ENCODE measurements around the gene ZC3H12D. TPM values are rescaled to one million over a fixed set of nuclear protein-coding genes. Genes with fewer than 3 reads are reported as not detected.

The ZC3H12D gene
- total RNA-seq, 1 experiment from 2014 or later: not detected

GRCh38 chr6:149452037-149452939, 32.5 kb downstream of the ZC3H12D start:
- TF ChIP-seq EZH2 (IDR thresholded peaks at IDR 0.05; ENCODE audit: low read depth): no peak
- TF ChIP-seq, protein P1, sequence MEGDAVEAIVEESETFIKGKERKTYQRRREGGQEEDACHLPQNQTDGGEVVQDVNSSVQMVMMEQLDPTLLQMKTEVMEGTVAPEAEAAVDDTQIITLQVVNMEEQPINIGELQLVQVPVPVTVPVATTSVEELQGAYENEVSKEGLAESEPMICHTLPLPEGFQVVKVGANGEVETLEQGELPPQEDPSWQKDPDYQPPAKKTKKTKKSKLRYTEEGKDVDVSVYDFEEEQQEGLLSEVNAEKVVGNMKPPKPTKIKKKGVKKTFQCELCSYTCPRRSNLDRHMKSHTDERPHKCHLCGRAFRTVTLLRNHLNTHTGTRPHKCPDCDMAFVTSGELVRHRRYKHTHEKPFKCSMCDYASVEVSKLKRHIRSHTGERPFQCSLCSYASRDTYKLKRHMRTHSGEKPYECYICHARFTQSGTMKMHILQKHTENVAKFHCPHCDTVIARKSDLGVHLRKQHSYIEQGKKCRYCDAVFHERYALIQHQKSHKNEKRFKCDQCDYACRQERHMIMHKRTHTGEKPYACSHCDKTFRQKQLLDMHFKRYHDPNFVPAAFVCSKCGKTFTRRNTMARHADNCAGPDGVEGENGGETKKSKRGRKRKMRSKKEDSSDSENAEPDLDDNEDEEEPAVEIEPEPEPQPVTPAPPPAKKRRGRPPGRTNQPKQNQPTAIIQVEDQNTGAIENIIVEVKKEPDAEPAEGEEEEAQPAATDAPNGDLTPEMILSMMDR (conservative IDR thresholded peaks at IDR 0.05): no peak
- Histone ChIP-seq H3K9me3 (ENCODE audit: insufficient read depth, low read depth) (no peaks in the 10 kb centered on the region), H3F3A (ENCODE audit: insufficient read depth, low read depth) (peaks cover 11% of the 10 kb centered on the region; the same call in 1 of the 2 replicates), H3K36me3 (ENCODE audit: low read depth) (no peaks in the 10 kb centered on the region), H3K27ac (no peak overlapping the region), H3K4me2 (no peak overlapping the region), H3K9me2 (ENCODE audit: insufficient read depth) (no peaks in the 10 kb centered on the region), H3K79me2 (ENCODE audit: low read depth) (no peaks in the 10 kb centered on the region), H2AFZ (no peak overlapping the region), H4K20me1 (ENCODE audit: insufficient read depth) (no peaks in the 10 kb centered on the region), H3K4me3 (no peak overlapping the region), H3K4me1 (replicated peaks; ENCODE audit: insufficient read depth) (peaks cover 10% of the 10 kb centered on the region), H3K27me3 (ENCODE audit: insufficient read depth, low read depth) (no peaks in the 10 kb centered on the region)
- DNase-seq: no peak
- ChIA-PET POLR2A (ENCODE audit: unreplicated experiment) (no interaction called here), CTCF (no interaction called here)
- no TSS peak for BruUV-seq (replicated peaks)
- intact Hi-C loops (cut with micrococcal nuclease; ENCODE audit: unreplicated experiment): no loop called here

DNA sequence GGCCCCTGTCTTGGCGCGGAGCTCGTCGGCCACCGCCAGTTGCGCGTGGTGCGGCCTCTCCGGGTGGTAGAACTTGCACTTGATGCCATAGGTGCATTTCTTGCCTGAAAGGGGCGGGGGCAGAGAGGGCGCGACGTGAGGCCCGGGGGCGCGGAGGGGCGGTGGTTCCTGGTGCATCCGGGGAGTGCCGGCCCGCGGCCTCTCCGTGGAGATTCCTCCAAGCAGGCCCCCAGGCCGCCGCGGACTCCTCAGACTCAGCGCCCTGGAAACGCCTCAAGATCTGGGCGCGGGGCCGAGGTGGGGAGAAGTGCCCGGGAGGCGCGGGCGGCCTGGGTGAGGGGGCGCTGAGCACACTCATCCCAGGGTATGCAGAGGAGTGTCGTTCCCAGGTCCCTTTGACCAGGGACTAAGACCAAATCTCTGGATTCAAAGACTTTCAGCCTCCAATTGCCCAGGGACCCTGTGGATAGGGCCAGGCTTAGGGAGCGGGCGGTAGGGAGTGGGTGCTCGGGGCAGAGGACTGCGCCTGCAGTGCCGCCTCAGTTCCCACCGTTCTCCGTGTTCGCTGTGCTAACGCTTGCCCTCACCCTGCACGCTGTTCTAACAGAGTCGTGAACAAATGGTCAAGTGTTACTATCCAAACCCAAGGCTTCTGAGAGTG, 33.3 kb downstream of the ZC3H12D start:
- H3K79me2 ChIP-seq (ENCODE audit: low read depth): no peaks in the 10 kb centered on the region
- no peak overlapping the region for H3K4me3 ChIP-seq
- ChIA-PET CTCF (no interaction called here), POLR2A (ENCODE audit: unreplicated experiment) (no interaction called here)
- peaks cover 10% of the 10 kb centered on the region for H3K4me1 ChIP-seq (replicated peaks; ENCODE audit: insufficient read depth)
- no peak for DNase-seq
- intact Hi-C loops (cut with micrococcal nuclease; ENCODE audit: unreplicated experiment): no loop called here
- H3K27ac ChIP-seq: no peak overlapping the region
- no peaks in the 10 kb centered on the region for H3K27me3 ChIP-seq (ENCODE audit: insufficient read depth, low read depth)
- BruUV-seq (replicated peaks): no TSS peak
- H3K9me2 ChIP-seq (ENCODE audit: insufficient read depth): no peaks in the 10 kb centered on the region
- no peak overlapping the region for H2AFZ ChIP-seq
- no peaks in the 10 kb centered on the region for H3K9me3 ChIP-seq (ENCODE audit: insufficient read depth, low read depth)
- H3F3A ChIP-seq (ENCODE audit: insufficient read depth, low read depth): peaks cover 11% of the 10 kb centered on the region; the same call in 1 of the 2 replicates
- no peaks in the 10 kb centered on the region for H3K36me3 ChIP-seq (ENCODE audit: low read depth)
- TF ChIP-seq, protein P1 (conservative IDR thresholded peaks at IDR 0.05): no peak
- TF ChIP-seq EZH2 (IDR thresholded peaks at IDR 0.05; ENCODE audit: low read depth): no peak
- H4K20me1 ChIP-seq (ENCODE audit: insufficient read depth): no peaks in the 10 kb centered on the region
- no peak overlapping the region for H3K4me2 ChIP-seq

DNA sequence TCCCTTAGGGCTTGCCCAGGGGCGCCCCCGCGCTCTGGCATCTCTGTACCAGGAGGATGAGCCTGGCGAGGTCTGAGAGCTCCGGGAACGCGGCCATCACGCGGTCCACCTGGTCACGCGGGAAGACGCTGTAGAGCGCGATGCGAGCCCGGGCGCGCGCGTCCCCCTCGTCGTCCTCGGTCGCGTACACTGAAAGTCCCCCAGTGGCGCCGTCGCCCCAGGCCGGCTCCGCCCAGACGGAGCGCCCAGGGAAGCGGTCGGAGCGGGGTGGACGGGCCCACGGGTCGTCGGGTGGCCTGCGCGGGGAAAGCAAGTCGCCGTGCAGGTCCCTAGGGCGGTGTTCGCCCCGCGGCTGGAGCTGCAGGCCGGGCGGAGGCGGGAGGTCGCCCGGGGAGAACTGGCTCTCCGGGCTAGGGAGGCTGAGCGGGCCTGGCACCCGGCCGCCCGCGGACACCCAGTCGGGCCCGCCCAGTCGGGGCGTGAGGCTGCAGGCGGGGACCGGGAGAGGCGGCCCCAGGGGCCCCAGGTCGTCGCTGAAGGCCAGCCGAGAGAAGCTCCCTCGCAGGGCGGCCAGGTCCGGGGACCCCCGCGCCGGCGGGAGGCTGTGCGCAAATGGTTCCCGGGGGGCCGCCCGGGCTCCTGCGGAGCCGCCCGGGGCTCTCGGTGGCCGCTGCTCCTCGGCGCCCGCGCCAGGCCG, 34.0 kb downstream of the ZC3H12D start:
- no peak overlapping the region for H2AFZ ChIP-seq
- H3K9me2 ChIP-seq (ENCODE audit: insufficient read depth): no peaks in the 10 kb centered on the region
- H3K79me2 ChIP-seq (ENCODE audit: low read depth): no peaks in the 10 kb centered on the region
- no peak overlapping the region for H3K4me3 ChIP-seq
- peaks cover 10% of the 10 kb centered on the region for H3K4me1 ChIP-seq (replicated peaks; ENCODE audit: insufficient read depth)
- ChIA-PET CTCF (no interaction called here), POLR2A (ENCODE audit: unreplicated experiment) (no interaction called here)
- no peak overlapping the region for H3K27ac ChIP-seq
- intact Hi-C loops (cut with micrococcal nuclease; ENCODE audit: unreplicated experiment): no loop called here
- no peak for TF ChIP-seq EZH2 (IDR thresholded peaks at IDR 0.05; ENCODE audit: low read depth)
- TF ChIP-seq, protein P1 (conservative IDR thresholded peaks at IDR 0.05): no peak
- H3K9me3 ChIP-seq (ENCODE audit: insufficient read depth, low read depth): no peaks in the 10 kb centered on the region
- H3K27me3 ChIP-seq (ENCODE audit: insufficient read depth, low read depth): no peaks in the 10 kb centered on the region
- no peak overlapping the region for H3K4me2 ChIP-seq
- no peaks in the 10 kb centered on the region for H4K20me1 ChIP-seq (ENCODE audit: insufficient read depth)
- H3K36me3 ChIP-seq (ENCODE audit: low read depth): no peaks in the 10 kb centered on the region
- peaks cover 11% of the 10 kb centered on the region; the same call in 1 of the 2 replicates for H3F3A ChIP-seq (ENCODE audit: insufficient read depth, low read depth)
- BruUV-seq (replicated peaks): no TSS peak
- DNase-seq: peak in 1 of 2 experiments; percentile 17
